HG03575 (cell line): ENCODE data around the gene KCNG2.
"Not testable (repeated sequence)": the region's sequence is repeated elsewhere in the genome, so short reads cannot be mapped to it uniquely, and the experiment has no call there.

ENCODE experiments used
- ATAC-seq: cut with Tn5 transposase; IDR thresholded peaks from one replicate; pipeline ENCODE4 v1.9.1; 2021; ENCODE audit not compliant: unreplicated experiment, insufficient number of reproducible peaks, low FRiP score; ENCODE audit errors: extremely low read depth

KCNG2 gene

GRCh38 chr18:79862562-79862961, 64.8 kb downstream of the KCNG2 start:
- no peak for ATAC-seq

- no peak for ATAC-seq
Observed at GRCh38 chr18:79863161-79864005, 65.6 kb downstream of the KCNG2 start.

- ATAC-seq: no peak
Observed at GRCh38 chr18:79864006-79864725, 66.4 kb downstream of the KCNG2 start.

- ATAC-seq: not testable (repeated sequence)
Observed at GRCh38 chr18:79864955-79865354, 67.2 kb downstream of the KCNG2 start.

- not testable (repeated sequence) for ATAC-seq
Observed at GRCh38 chr18:79865951-79866350, 68.2 kb downstream of the KCNG2 start.

- no peak for ATAC-seq
Observed at GRCh38 chr18:79866889-79867574, 69.3 kb downstream of the KCNG2 start.

- ATAC-seq: no peak
Observed at GRCh38 chr18:79867666-79868065, 69.9 kb downstream of the KCNG2 start.

- no peak for ATAC-seq
Observed at GRCh38 chr18:79868168-79868784, 70.5 kb downstream of the KCNG2 start.

- no peak for ATAC-seq
Observed at GRCh38 chr18:79868811-79869541, 71.2 kb downstream of the KCNG2 start.

- ATAC-seq: no peak
Observed at GRCh38 chr18:79869591-79870300, 72.0 kb downstream of the KCNG2 start.

GRCh38 chr18:79870301-79871025, 72.7 kb downstream of the KCNG2 start:
- ATAC-seq: no peak

GRCh38 chr18:79871026-79871390, 73.3 kb downstream of the KCNG2 start:
- no peak for ATAC-seq

GRCh38 chr18:79871481-79872091, 73.8 kb downstream of the KCNG2 start:
- ATAC-seq: no peak

GRCh38 chr18:79872527-79873444, 75.0 kb downstream of the KCNG2 start:
- no peak for ATAC-seq

- no peak for ATAC-seq
Observed at GRCh38 chr18:79873449-79874110, 75.8 kb downstream of the KCNG2 start.
